Caco-2 (cell line): ENCODE measurements around the gene SLC25A29. TPM values are rescaled to one million over a fixed set of nuclear protein-coding genes. Genes with fewer than 3 reads are reported as not detected.

Experiments
- BruUV-seq: library from RNA; stranded (reverse); fragments of 400-500 nt; replicated peaks from 2 replicates; lab custom pipeline; 2021; lab: Mats Ljungman, UMichigan
- CTCF ChIA-PET: fragments of 300-600 bp; sonication (Branson Sonifier 250); formaldehyde crosslinking; loops from one replicate; lab custom pipeline; 2022; ENCODE audit warnings: antibody characterized with exemption; lab: Charles Lee
- POLR2A ChIA-PET: fragments of 300-600 bp; sonication (Branson Sonifier 250); formaldehyde crosslinking; loops from one replicate; lab custom pipeline; 2022; ENCODE audit warnings: antibody characterized with exemption; lab: Charles Lee
- DNase-seq, 2 experiments: peaks; one replicate each; pipeline versions ENCODE4 v3.0.0 to v3.0.0-alpha.2; 2020 to 2022
- H3K27me3 ChIP-seq: replicated peaks from 2 replicates; pipeline ENCODE4 v1.6.0; 2011; ENCODE audit warnings: low read length; ENCODE audit not compliant: control insufficient read depth, insufficient read depth
- H3K36me3 ChIP-seq: 2 replicates; pipeline ENCODE4 v1.5.1; 2011; ENCODE audit warnings: low read length; ENCODE audit not compliant: control insufficient read depth, insufficient read depth
- H3K4me1 ChIP-seq: fragments of 250-450 bp; sonication (Bioruptor Pico); 2 replicates; pipeline ENCODE4 v1.5.1; 2020; ENCODE audit warnings: mild to moderate bottlenecking
- H3K4me3 ChIP-seq: 2 replicates; pipeline ENCODE4 v1.5.1; 2011; ENCODE audit warnings: low read depth, mild to moderate bottlenecking, control low read depth, low read length
- H3K9me3 ChIP-seq: fragments of 250-450 bp; sonication (Bioruptor Pico); 2 replicates; pipeline ENCODE4 v1.5.1; 2020; ENCODE audit warnings: mild to moderate bottlenecking, moderate library complexity
- H3K27ac Mint-ChIP-seq: one replicate; pipeline ENCODE4 v1.8.0; 2022; ENCODE audit warnings: mixed read lengths; ENCODE audit not compliant: unreplicated experiment
- H3K27me3 Mint-ChIP-seq: one replicate; pipeline ENCODE4 v1.8.0; 2022; ENCODE audit warnings: mixed read lengths; ENCODE audit not compliant: insufficient read depth, unreplicated experiment
- H3K36me3 Mint-ChIP-seq: one replicate; pipeline ENCODE4 v1.8.0; 2022; ENCODE audit warnings: mild to moderate bottlenecking, mixed read lengths; ENCODE audit not compliant: insufficient read depth, unreplicated experiment
- H3K4me1 Mint-ChIP-seq: one replicate; pipeline ENCODE4 v1.8.0; 2022; ENCODE audit warnings: low read depth, mixed read lengths; ENCODE audit not compliant: unreplicated experiment
- H3K4me3 Mint-ChIP-seq: one replicate; pipeline ENCODE4 v1.8.0; 2022; ENCODE audit warnings: mild to moderate bottlenecking, moderate library complexity, mixed read lengths; ENCODE audit not compliant: unreplicated experiment
- H3K9me3 Mint-ChIP-seq: one replicate; pipeline ENCODE4 v1.8.0; 2022; ENCODE audit warnings: mixed read lengths; ENCODE audit not compliant: unreplicated experiment
- CTCF ChIP-seq, 2 experiments: fragments of 200-600 bp in 1 of 2; IDR thresholded peaks; 1 replicate in 1 of 2; 2 replicates in 1 of 2; pipeline versions ENCODE4 v1.5.1 to v1.8.0; 2011 to 2022; ENCODE audit warnings: antibody characterized with exemption in 1 of 2, control low read depth in 1 of 2, inconsistent platforms in 1 of 2, low read depth in 1 of 2, low read length in 1 of 2, mild to moderate bottlenecking in 1 of 2, moderate library complexity in 1 of 2; ENCODE audit not compliant: insufficient read depth in 1 of 2, severe bottlenecking in 1 of 2, unreplicated experiment in 1 of 2
- intact Hi-C: fragments of 100-400 bp; cut with micrococcal nuclease; formaldehyde crosslinking; loops from one replicate; pipeline ENCODE4 v1.10.0; 2022; ENCODE audit not compliant: unreplicated experiment
- total RNA-seq: library from RNA; stranded (reverse); gene quantifications from 2 replicates; pipeline ENCODE4 v1.2.3, GENCODE V29; 2022

Gene SLC25A29
- total RNA-seq, 1 experiment from 2014 or later, result 28.5 TPM

- CTCF ChIA-PET, result no interaction called here
- peaks cover 14% of the 10 kb centered on the region for H3K36me3 Mint-ChIP-seq
- no peaks in the 10 kb centered on the region for H3K9me3 ChIP-seq
- H3K27me3 ChIP-seq, result no peaks in the 10 kb centered on the region
- H3K36me3 ChIP-seq, result no peaks in the 10 kb centered on the region
- H3K4me3 ChIP-seq, result no peak overlapping the region
- H3K4me1 ChIP-seq, result peaks cover under 1% of the 10 kb centered on the region; the same call in 1 of the 2 replicates
- H3K4me1 Mint-ChIP-seq, result no peaks in the 10 kb centered on the region
- POLR2A ChIA-PET, result no interaction called here
- H3K27ac Mint-ChIP-seq, result no peak overlapping the region
- no peaks in the 10 kb centered on the region for H3K9me3 Mint-ChIP-seq
- H3K27me3 Mint-ChIP-seq, result no peaks in the 10 kb centered on the region
- no peak for TF ChIP-seq CTCF (IDR thresholded peaks at IDR 0.05; ENCODE audit: insufficient read depth in 1 of 2, low read depth in 1 of 2, low read length in 1 of 2, severe bottlenecking in 1 of 2, unreplicated experiment in 1 of 2)
- no peak overlapping the region for H3K4me3 Mint-ChIP-seq
- BruUV-seq, result no TSS peak
- intact Hi-C loops, result no loop called here
- no peak for DNase-seq
Observed at GRCh38 chr14:100333827-100334226, 27.6 kb upstream of the SLC25A29 start.

GRCh38 chr14:100333311-100333710 lies 27.1 kb upstream of the SLC25A29 start:
- no TSS peak for BruUV-seq
- intact Hi-C loops, result no loop called here
- Histone ChIP-seq H3K4me3 (no peak overlapping the region), H3K9me3 (no peaks in the 10 kb centered on the region), H3K4me1 (peaks cover 5% of the 10 kb centered on the region; the same call in 1 of the 2 replicates), H3K36me3 (no peaks in the 10 kb centered on the region), H3K27me3 (no peaks in the 10 kb centered on the region)
- POLR2A ChIA-PET, result interaction anchor here (0.6 kb wide), 1 partner anchor 31 kb away, joined by 3 read pairs; no protein-coding TSS in a partner anchor
- H3K4me1 Mint-ChIP-seq, result no peaks in the 10 kb centered on the region
- no peak for DNase-seq
- no peaks in the 10 kb centered on the region for H3K27me3 Mint-ChIP-seq
- H3K9me3 Mint-ChIP-seq, result no peaks in the 10 kb centered on the region
- CTCF ChIA-PET, result no interaction called here
- no peak overlapping the region for H3K27ac Mint-ChIP-seq
- no peak for TF ChIP-seq CTCF (IDR thresholded peaks at IDR 0.05; ENCODE audit: insufficient read depth in 1 of 2, low read depth in 1 of 2, low read length in 1 of 2, severe bottlenecking in 1 of 2, unreplicated experiment in 1 of 2)
- no peak overlapping the region for H3K4me3 Mint-ChIP-seq
- peaks cover 14% of the 10 kb centered on the region for H3K36me3 Mint-ChIP-seq

- H3K27me3 ChIP-seq, result no peaks in the 10 kb centered on the region
- peaks cover 6% of the 10 kb centered on the region; the same call in 1 of the 2 replicates for H3K4me1 ChIP-seq
- Mint-ChIP-seq H3K9me3 (no peaks in the 10 kb centered on the region), H3K36me3 (peaks cover 14% of the 10 kb centered on the region), H3K4me3 (no peak overlapping the region), H3K4me1 (no peaks in the 10 kb centered on the region), H3K27ac (no peak overlapping the region), H3K27me3 (no peaks in the 10 kb centered on the region)
- intact Hi-C loops, result no loop called here
- ChIA-PET CTCF (no interaction called here), POLR2A (interaction anchor here (0.6 kb wide), 1 partner anchor 31 kb away, joined by 3 read pairs; no protein-coding TSS in a partner anchor)
- no TSS peak for BruUV-seq
- no peaks in the 10 kb centered on the region for H3K9me3 ChIP-seq
- no peak for DNase-seq
- no peak for TF ChIP-seq CTCF (IDR thresholded peaks at IDR 0.05; ENCODE audit: insufficient read depth in 1 of 2, low read depth in 1 of 2, low read length in 1 of 2, severe bottlenecking in 1 of 2, unreplicated experiment in 1 of 2)
- no peak overlapping the region for H3K4me3 ChIP-seq
- no peaks in the 10 kb centered on the region for H3K36me3 ChIP-seq
Observed at GRCh38 chr14:100332797-100333196, 26.6 kb upstream of the SLC25A29 start.
